CD4-positive, alpha-beta T cell treated with Interferon gamma for 1 hour (primary cell): ENCODE results near the gene DTX1.

Experiments
- DNase-seq: peaks from one replicate; pipeline ENCODE4 v3.0.0-alpha.2; 2020

The DTX1 gene

GRCh38 chr12:113072136-113072535 is 15.6 kb downstream of the DTX1 start:
- DNase-seq = no peak

- no peak for DNase-seq
These were observed 17.1 kb downstream of the DTX1 start for GRCh38 chr12:113073586-113073985.

- DNase-seq = peak; percentile 69
These were observed 18.7 kb downstream of the DTX1 start for GRCh38 chr12:113075137-113075683.

GRCh38 chr12:113077057-113077858 is 20.7 kb downstream of the DTX1 start:
- DNase-seq = no peak

GRCh38 chr12:113077859-113078255 is 21.3 kb downstream of the DTX1 start:
- DNase-seq = no peak

- no peak for DNase-seq
These were observed 25.3 kb downstream of the DTX1 start for GRCh38 chr12:113081873-113082272.

- DNase-seq = no peak
These were observed 26.1 kb downstream of the DTX1 start for GRCh38 chr12:113082486-113083148.

- DNase-seq = no peak
These were observed 27.4 kb downstream of the DTX1 start for GRCh38 chr12:113083863-113084435.

GRCh38 chr12:113086249-113087164 is 30.0 kb downstream of the DTX1 start:
- DNase-seq = peak; percentile 31

GRCh38 chr12:113087193-113087592 is 30.7 kb downstream of the DTX1 start:
- DNase-seq = peak; percentile 24

- DNase-seq = no peak
These were observed 31.5 kb downstream of the DTX1 start for GRCh38 chr12:113088037-113088436.

GRCh38 chr12:113088971-113089756 is 32.6 kb downstream of the DTX1 start:
- peak; percentile 38 for DNase-seq

GRCh38 chr12:113089839-113090238 is 33.3 kb downstream of the DTX1 start:
- no peak for DNase-seq

- DNase-seq = peak; percentile 14
These were observed 34.2 kb downstream of the DTX1 start for GRCh38 chr12:113090740-113091139.

GRCh38 chr12:113091506-113091905 is 35.0 kb downstream of the DTX1 start:
- DNase-seq = no peak

GRCh38 chr12:113092607-113093408 is 36.3 kb downstream of the DTX1 start:
- peak; percentile 15 for DNase-seq

GRCh38 chr12:113093409-113094101 is 37.0 kb downstream of the DTX1 start:
- no peak for DNase-seq

GRCh38 chr12:113094738-113095137 is 38.2 kb downstream of the DTX1 start:
- no peak for DNase-seq

GRCh38 chr12:113095405-113095804 is 38.9 kb downstream of the DTX1 start:
- no peak for DNase-seq
